A549 (cell line): ENCODE results near the gene TBC1D23.

Experiments
- CTCF ChIP-seq: fragments of >200 bp; sonication (Bioruptor Twin); formaldehyde crosslinking; IDR thresholded peaks from 3 replicates; pipeline ENCODE4 v1.5.1; 2016
- POLR2A ChIP-seq: IDR thresholded peaks from 2 replicates; pipeline ENCODE4 v1.6.1; 2012; ENCODE audit warnings: mild to moderate bottlenecking, low read length
- RFX5 ChIP-seq: fragments of 450-650 bp; IDR thresholded peaks from 2 replicates; pipeline ENCODE4 v1.7.1; 2014; ENCODE audit warnings: antibody characterized with exemption, mild to moderate bottlenecking, moderate library complexity
- ZFP36 ChIP-seq: fragments of 450-650 bp; IDR thresholded peaks from 2 replicates; pipeline ENCODE4 v1.6.1; 2014; ENCODE audit warnings: borderline replicate concordance; ENCODE audit not compliant: partially characterized antibody

GRCh38 chr3:100263583-100263982 lies 2.8 kb downstream of the TBC1D23 start:
- TF ChIP-seq POLR2A (no peak), RFX5 (no peak), CTCF (no peak), ZFP36 (no peak)
